HL-60/S4 treated with retinoic acid at 250 ng/mL for 4 days and 3 days (cell line): ENCODE data around the gene TRAM1L1.

Source experiments
- in situ Hi-C: fragments of 300-500 bp; cut with MboI; formaldehyde crosslinking; loops from 2 replicates; pipeline ENCODE4 v1.7.0; 2022; ENCODE audit warnings: low sequenced_read_pairs

The TRAM1L1 gene

GRCh38 chr4:117084866-117085701 lies at the start of gene TRAM1L1:
Gene TRAM1L1, minus strand, starts transcription at chr4:117085576. Its CDS starts 183 bp downstream, at chr4:117085393.
- in situ Hi-C loops: no loop called here

- in situ Hi-C loops: no loop called here
Measured at GRCh38 chr4:117134386-117134785, 49.0 kb upstream of the TRAM1L1 start.

DNA sequence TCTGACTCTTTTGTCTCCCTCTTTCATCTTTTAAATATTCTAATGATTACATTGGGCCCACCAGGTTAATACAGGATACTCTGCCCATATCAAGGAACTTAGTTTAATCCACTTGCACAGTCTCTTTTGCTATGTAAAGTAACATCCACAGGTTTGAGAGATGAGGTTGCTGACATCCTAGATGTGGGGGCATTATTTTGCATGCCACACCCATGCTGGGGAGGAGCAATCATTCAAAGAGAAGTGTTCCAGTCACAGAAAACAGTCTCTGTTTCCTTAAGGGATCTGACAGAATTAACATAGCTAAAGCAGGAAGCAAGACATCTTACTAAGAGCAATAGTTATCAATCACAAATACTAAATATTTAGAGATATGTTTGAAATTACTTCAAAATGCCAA lies 11.5 kb upstream of the TRAM1L1 start:
- in situ Hi-C loops: no loop called here

- in situ Hi-C loops: no loop called here
Measured at GRCh38 chr4:117096462-117096861, 11.1 kb upstream of the TRAM1L1 start.

- in situ Hi-C loops: no loop called here
Measured at GRCh38 chr4:117093571-117093970, 8.2 kb upstream of the TRAM1L1 start.

- in situ Hi-C loops: no loop called here
Measured at GRCh38 chr4:117077760-117078159, 7.6 kb downstream of the TRAM1L1 start.

- in situ Hi-C loops: no loop called here
Measured at GRCh38 chr4:117068120-117068519, 17.3 kb downstream of the TRAM1L1 start.

DNA sequence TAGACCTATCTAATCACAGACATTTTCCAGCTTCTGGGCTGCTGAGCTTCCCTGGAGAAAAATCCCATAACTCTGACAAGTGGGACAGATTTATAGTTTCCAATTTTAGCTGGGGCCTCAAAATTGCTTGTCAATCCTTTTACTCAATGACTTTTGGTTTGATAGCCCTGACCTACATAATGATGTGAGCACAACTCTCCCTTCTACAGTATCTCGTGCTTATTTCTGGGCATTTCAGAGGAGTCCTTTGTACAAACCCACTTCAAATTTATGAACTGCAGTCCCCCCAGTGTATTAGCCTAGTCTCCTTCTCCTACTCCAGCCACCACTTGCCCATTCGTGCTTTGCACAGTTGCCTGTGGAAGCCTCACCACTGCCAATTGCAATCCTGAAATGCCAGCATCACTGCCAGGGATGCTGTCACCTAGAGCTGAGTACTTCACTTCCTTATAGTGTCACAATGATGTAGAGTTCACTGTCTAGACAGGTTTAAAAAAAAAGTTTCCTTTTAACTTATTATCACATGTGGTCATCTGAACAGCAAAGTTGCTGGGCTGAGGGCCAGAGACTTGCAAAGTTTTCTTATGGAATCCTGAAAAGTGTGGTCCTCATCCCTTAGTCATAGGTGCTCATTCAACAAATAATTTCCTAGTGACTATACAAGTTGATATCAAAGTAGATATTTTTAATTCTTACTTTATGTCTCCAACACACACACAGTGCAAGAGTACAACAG lies 21.2 kb downstream of the TRAM1L1 start:
- in situ Hi-C loops: no loop called here

- in situ Hi-C loops: no loop called here
Measured at GRCh38 chr4:117042962-117043361, 42.4 kb downstream of the TRAM1L1 start.
